HG03354 (cell line): ENCODE results near the gene GTPBP2.
"Not testable (repeated sequence)": the region's sequence is repeated elsewhere in the genome, so short reads cannot be mapped to it uniquely, and the experiment has no call there.

Experiments
- ATAC-seq: cut with Tn5 transposase; IDR thresholded peaks from one replicate; pipeline ENCODE4 v1.9.1; 2021; ENCODE audit warnings: mild to moderate bottlenecking; ENCODE audit not compliant: unreplicated experiment, poor library complexity, severe bottlenecking

Gene GTPBP2

GRCh38 chr6:43665376-43665775, 36.3 kb upstream of the GTPBP2 start:
- ATAC-seq: no peak

GRCh38 chr6:43662948-43663347, 33.9 kb upstream of the GTPBP2 start:
- ATAC-seq: not testable (repeated sequence)

- ATAC-seq: no peak
Observed at GRCh38 chr6:43658161-43658560, 29.1 kb upstream of the GTPBP2 start.

GRCh38 chr6:43657221-43657802, 28.2 kb upstream of the GTPBP2 start:
- ATAC-seq: no peak

- ATAC-seq: not testable (repeated sequence)
Observed at GRCh38 chr6:43652822-43653221, 23.8 kb upstream of the GTPBP2 start.

GRCh38 chr6:43648248-43648647, 19.2 kb upstream of the GTPBP2 start:
- ATAC-seq: no peak

GRCh38 chr6:43647613-43648012, 18.5 kb upstream of the GTPBP2 start:
- ATAC-seq: no peak

GRCh38 chr6:43645613-43645964, 16.5 kb upstream of the GTPBP2 start:
- ATAC-seq: no peak

- ATAC-seq: peak; percentile 53
Observed at GRCh38 chr6:43644940-43645612, 16.0 kb upstream of the GTPBP2 start, which contains the start of gene RSPH9. RSPH9 (plus strand) TSS chr6:43645036; CDS start chr6:43645099, 63 bp downstream.

- ATAC-seq: no peak
Observed at GRCh38 chr6:43639984-43640800, 11.1 kb upstream of the GTPBP2 start.

GRCh38 chr6:43636308-43636659, 7.2 kb upstream of the GTPBP2 start:
- peak; percentile 21 for ATAC-seq

GRCh38 chr6:43635387-43636307, 6.6 kb upstream of the GTPBP2 start, which contains the start of gene MAD2L1BP:
MAD2L1BP (plus strand) TSS chr6:43635840; CDS start chr6:43635876, 36 bp downstream.
- ATAC-seq: peak; percentile 82

GRCh38 chr6:43634702-43635303, 5.7 kb upstream of the GTPBP2 start:
- ATAC-seq: no peak

- not testable (repeated sequence) for ATAC-seq
Observed at GRCh38 chr6:43633002-43633401, 3.9 kb upstream of the GTPBP2 start.

GRCh38 chr6:43630980-43631619, 2.0 kb upstream of the GTPBP2 start:
- ATAC-seq: no peak

GRCh38 chr6:43629505-43630300, 639 bp upstream of the GTPBP2 start:
- peak; percentile 70 for ATAC-seq

- peak; percentile 24 for ATAC-seq
Observed at GRCh38 chr6:43628393-43629103, 516 bp downstream of the GTPBP2 start.
